ENCODE results near the gene IRF6. TPM values are rescaled to one million over a fixed set of nuclear protein-coding genes. Genes with fewer than 3 reads are reported as not detected.

The IRF6 gene
- 1.1 TPM for polyA plus RNA-seq (2012; ENCODE audit: low read depth, missing spikeins)

DNA sequence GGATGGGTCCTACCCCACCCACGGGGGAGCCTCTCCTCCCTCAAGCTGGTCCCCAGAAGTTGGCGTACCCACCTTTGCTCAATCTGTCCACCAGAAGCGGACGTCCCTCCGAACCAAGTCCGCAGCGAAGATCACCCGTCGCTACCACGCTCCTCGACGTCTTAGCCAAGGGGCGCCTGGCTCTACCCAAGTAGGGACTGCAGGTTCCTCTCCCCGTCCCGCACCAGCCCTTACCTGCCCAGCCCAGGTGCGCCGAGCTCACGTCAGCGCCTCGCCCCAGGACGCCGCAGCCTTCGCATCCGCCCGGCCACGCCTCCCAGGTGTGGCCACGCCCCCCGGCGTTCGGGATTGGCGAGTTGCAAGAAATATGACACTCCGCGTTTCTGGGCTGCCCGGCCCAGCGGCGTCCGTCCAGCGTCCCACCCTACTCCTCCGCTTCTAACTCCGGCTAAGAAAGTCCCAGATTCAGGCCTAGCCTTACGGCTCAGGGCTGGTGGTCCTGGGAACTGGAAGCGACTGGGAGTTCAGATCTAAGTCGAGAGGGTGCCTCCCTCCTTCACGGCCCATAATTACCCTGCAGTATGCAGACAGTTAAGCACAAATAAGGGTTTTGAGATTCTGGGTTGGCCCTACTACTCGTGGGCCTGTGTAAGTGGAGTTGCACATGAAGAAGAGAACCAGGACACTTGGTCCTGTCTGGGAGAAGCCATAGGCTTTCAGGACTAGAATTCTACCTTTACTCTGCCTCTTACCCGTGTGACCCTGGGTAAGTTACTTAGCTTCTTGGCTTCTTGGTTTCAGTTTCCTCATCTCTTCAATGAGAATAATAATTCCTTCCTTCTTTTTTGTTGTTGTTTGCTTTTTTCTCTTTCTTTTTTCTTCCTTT lies at the start of gene IRF6:
TSS of gene IRF6 (minus strand) at position 268 of the 886 bp plus-strand sequence. CDS start 4,729 bp downstream, outside the sequence.
- DNase-seq (ENCODE audit: insufficient read length, low spot score) (peak; percentile 72), FAIRE-seq (peak; percentile 78)
- TF ChIP-seq POLR2A (IDR thresholded peaks at IDR 0.05; ENCODE audit: low read depth, low read length): no peak
- TF ChIP-seq POU2F2 (IDR thresholded peaks at IDR 0.05; ENCODE audit: low read depth, low read length): no peak
- TF ChIP-seq POLR2AphosphoS5 (IDR thresholded peaks at IDR 0.05; ENCODE audit: low read depth, low read length): no peak
- no peak for TF ChIP-seq SPI1 (IDR thresholded peaks at IDR 0.05; ENCODE audit: low read depth, low read length)
- no peak for TF ChIP-seq PAX5 (IDR thresholded peaks at IDR 0.05; ENCODE audit: insufficient read depth, low read length, severe bottlenecking)
- TF ChIP-seq TAF1 (IDR thresholded peaks at IDR 0.05; ENCODE audit: low read depth, low read length): no peak

DNA sequence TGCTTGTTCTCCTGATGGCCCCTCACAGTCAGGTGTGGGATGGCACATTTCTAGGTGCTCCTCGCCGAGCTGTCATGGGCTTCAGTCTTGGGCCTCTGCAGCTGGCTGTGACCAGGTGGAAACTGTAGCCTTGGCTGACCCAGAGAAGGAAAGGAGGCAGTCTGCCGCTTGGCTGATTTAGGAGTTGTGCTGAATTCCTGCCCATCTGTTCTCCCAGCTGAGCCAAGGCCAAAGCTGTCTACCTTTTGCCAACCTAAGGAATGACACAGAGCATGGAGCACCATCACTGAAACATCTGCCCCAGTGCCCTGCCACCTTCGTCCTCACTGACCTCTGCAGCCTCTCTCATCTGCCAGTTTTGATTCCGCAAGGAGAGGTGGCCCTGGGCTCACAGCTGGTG lies 49.7 kb upstream of the IRF6 start:
- no peak for TF ChIP-seq TAF1 (IDR thresholded peaks at IDR 0.05; ENCODE audit: low read depth, low read length)
- TF ChIP-seq SPI1 (IDR thresholded peaks at IDR 0.05; ENCODE audit: low read depth, low read length): no peak
- TF ChIP-seq PAX5 (IDR thresholded peaks at IDR 0.05; ENCODE audit: insufficient read depth, low read length, severe bottlenecking): no peak
- no peak for TF ChIP-seq POU2F2 (IDR thresholded peaks at IDR 0.05; ENCODE audit: low read depth, low read length)
- no peak for TF ChIP-seq POLR2A (IDR thresholded peaks at IDR 0.05; ENCODE audit: low read depth, low read length)
- no peak for TF ChIP-seq POLR2AphosphoS5 (IDR thresholded peaks at IDR 0.05; ENCODE audit: low read depth, low read length)
- FAIRE-seq (no peak), DNase-seq (ENCODE audit: insufficient read length, low spot score) (no peak)

DNA sequence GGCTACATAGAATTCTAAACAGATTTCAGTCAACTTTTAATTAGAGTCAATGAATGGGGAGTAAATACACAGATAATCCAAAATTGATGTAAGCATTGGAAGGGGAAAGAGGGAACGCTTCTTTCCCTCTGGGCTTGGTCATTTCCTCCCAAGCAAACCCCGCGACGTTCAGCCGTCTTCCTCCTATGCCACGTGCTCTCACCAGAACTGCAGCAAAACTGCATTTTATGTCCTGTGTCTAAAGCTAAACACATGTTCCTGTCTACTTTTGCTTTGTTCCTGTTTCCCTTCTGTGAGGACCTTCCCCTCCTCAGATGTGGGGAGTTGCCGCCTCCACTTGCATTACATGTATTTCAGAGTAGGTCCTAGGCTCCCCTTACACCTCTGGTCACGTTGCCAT lies 49.1 kb upstream of the IRF6 start:
- TF ChIP-seq SPI1 (IDR thresholded peaks at IDR 0.05; ENCODE audit: low read depth, low read length): no peak
- TF ChIP-seq TAF1 (IDR thresholded peaks at IDR 0.05; ENCODE audit: low read depth, low read length): no peak
- no peak for TF ChIP-seq POU2F2 (IDR thresholded peaks at IDR 0.05; ENCODE audit: low read depth, low read length)
- FAIRE-seq (no peak), DNase-seq (ENCODE audit: insufficient read length, low spot score) (no peak)

DNA sequence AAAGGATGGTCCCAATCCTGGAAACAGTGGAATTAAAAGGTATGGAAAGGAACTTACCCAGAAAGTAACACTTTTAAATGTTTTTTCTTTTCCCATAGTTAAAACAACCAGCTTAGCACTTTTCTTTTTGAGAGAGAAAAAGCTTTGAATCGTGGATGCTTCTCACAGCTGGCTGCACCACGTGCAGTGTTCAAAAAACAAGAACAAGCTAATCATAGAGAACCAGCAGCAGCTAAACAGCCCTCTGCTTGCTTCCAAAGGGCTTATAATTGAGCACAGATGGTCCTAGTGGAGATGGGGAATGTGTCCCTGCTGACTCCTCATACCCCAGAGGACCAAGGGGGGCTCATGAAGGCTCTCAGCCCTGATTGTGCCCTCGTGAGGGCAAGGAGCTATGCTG lies 48.3 kb upstream of the IRF6 start:
- DNase-seq (ENCODE audit: insufficient read length, low spot score): no peak
- FAIRE-seq: no peak
- TF ChIP-seq POLR2A (IDR thresholded peaks at IDR 0.05; ENCODE audit: low read depth, low read length) (no peak), POLR2AphosphoS5 (IDR thresholded peaks at IDR 0.05; ENCODE audit: low read depth, low read length) (no peak), TAF1 (IDR thresholded peaks at IDR 0.05; ENCODE audit: low read depth, low read length) (no peak), PAX5 (IDR thresholded peaks at IDR 0.05; ENCODE audit: insufficient read depth, low read length, severe bottlenecking) (no peak), POU2F2 (IDR thresholded peaks at IDR 0.05; ENCODE audit: low read depth, low read length) (no peak), SPI1 (IDR thresholded peaks at IDR 0.05; ENCODE audit: low read depth, low read length) (no peak)

DNA sequence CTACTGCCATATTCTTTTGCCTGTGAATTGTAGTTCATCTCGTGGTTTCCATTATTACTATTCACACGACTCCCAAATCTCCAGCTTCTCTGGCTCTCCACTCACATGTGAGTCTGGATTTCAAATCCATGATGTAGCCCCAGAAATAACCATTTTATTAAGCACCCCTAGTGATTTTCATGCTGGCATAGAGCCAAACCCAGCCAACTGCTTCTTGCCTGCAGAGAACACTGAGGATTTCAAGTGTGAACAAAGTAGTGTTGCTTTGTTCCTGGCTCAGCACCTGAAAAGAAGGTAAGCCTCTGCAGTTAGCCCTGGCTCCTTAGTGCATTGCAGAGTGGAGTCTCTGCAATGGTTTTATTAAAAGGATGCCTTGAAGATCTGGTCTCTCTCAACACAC lies 47.7 kb upstream of the IRF6 start:
- TF ChIP-seq POLR2A (IDR thresholded peaks at IDR 0.05; ENCODE audit: low read depth, low read length): no peak
- no peak for TF ChIP-seq TAF1 (IDR thresholded peaks at IDR 0.05; ENCODE audit: low read depth, low read length)
- no peak for TF ChIP-seq PAX5 (IDR thresholded peaks at IDR 0.05; ENCODE audit: insufficient read depth, low read length, severe bottlenecking)
- no peak for TF ChIP-seq POLR2AphosphoS5 (IDR thresholded peaks at IDR 0.05; ENCODE audit: low read depth, low read length)
- no peak for TF ChIP-seq POU2F2 (IDR thresholded peaks at IDR 0.05; ENCODE audit: low read depth, low read length)
- TF ChIP-seq SPI1 (IDR thresholded peaks at IDR 0.05; ENCODE audit: low read depth, low read length): no peak
- FAIRE-seq: no peak
- no peak for DNase-seq (ENCODE audit: insufficient read length, low spot score)

DNA sequence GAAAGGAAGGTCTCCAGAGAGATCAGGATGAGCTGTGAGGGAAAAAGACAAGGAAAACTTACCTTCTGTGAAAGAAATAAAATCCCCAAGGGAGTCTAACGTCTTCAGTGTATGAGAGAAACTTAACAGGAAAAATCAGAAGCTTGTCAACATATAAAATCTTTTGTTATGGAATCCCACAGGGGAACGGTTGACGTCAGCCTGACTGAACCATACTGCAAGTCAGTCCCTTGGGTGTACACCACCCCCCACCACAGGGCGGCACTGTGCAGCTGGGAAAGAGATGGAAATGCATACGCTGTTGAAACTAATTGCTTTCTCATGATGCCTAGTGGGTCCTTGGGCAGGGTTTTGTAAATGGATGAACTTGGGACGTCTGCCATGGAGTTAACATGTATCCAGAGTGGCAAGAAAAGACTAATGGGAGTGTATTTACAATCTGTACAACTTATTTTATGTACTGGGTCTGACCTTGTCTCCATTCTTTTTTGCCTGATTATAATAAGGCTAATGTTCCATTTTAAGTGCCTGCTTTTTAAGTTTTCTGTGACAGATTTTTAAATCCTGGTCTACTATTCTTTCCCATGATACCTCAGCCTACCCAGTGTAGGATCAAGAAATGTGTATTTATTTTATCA lies 44.5 kb upstream of the IRF6 start:
- FAIRE-seq: peak; percentile 71
- DNase-seq (ENCODE audit: insufficient read length, low spot score): no peak

DNA sequence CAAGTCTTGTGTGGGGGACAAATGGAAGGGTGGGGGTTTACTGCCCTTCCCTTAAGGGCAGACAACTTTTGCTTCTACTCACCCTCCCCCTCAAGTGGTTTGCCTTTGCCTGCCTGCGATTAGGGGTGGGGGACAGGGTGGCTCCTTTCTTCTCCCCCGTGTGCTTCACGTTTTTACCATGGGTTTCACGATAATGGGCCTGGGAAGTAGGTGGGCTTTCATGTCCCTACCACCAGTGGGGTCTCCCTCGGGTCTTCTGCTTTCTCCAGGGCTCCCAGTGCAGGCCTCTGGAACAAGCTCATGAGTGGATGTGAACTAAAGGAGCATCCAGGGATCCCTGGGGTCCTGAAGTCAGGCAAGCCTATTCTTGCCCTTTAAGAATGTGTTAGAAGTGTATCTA lies 43.4 kb upstream of the IRF6 start:
- no peak for FAIRE-seq
- TF ChIP-seq PAX5 (IDR thresholded peaks at IDR 0.05; ENCODE audit: insufficient read depth, low read length, severe bottlenecking) (no peak), TAF1 (IDR thresholded peaks at IDR 0.05; ENCODE audit: low read depth, low read length) (no peak), POLR2AphosphoS5 (IDR thresholded peaks at IDR 0.05; ENCODE audit: low read depth, low read length) (no peak), SPI1 (IDR thresholded peaks at IDR 0.05; ENCODE audit: low read depth, low read length) (no peak), POLR2A (IDR thresholded peaks at IDR 0.05; ENCODE audit: low read depth, low read length) (no peak), POU2F2 (IDR thresholded peaks at IDR 0.05; ENCODE audit: low read depth, low read length) (no peak)
- no peak for DNase-seq (ENCODE audit: insufficient read length, low spot score)

More for the DNA sequence above, 44.5 kb upstream of the IRF6 start:
- no peak for TF ChIP-seq POLR2AphosphoS5 (IDR thresholded peaks at IDR 0.05; ENCODE audit: low read depth, low read length)
- TF ChIP-seq POLR2A (IDR thresholded peaks at IDR 0.05; ENCODE audit: low read depth, low read length): no peak
- no peak for TF ChIP-seq TAF1 (IDR thresholded peaks at IDR 0.05; ENCODE audit: low read depth, low read length)
- peak; percentile 50; the same call in 1 of the 2 replicates for TF ChIP-seq POU2F2 (IDR thresholded peaks at IDR 0.05; ENCODE audit: low read depth, low read length)

DNA sequence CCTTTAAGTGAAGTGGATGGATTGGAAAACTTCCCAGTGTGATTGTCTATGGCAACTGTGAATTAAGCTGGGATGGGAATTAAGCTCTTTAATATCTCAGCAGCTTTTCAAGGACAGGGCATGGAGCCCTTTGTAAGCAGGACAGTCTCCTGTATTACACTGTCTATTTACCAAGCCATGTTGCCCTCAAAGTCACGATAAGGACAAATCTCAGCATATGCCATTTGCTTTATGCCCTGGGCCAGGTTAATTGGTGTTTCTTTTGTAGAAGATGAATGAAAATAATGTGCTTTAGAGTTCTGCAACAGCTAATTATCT lies 39.4 kb upstream of the IRF6 start:
- DNase-seq (ENCODE audit: insufficient read length, low spot score) (no peak), FAIRE-seq (no peak)
- no peak for TF ChIP-seq TAF1 (IDR thresholded peaks at IDR 0.05; ENCODE audit: low read depth, low read length)
- no peak for TF ChIP-seq POLR2A (IDR thresholded peaks at IDR 0.05; ENCODE audit: low read depth, low read length)
- no peak for TF ChIP-seq PAX5 (IDR thresholded peaks at IDR 0.05; ENCODE audit: insufficient read depth, low read length, severe bottlenecking)
- no peak for TF ChIP-seq SPI1 (IDR thresholded peaks at IDR 0.05; ENCODE audit: low read depth, low read length)
- TF ChIP-seq POU2F2 (IDR thresholded peaks at IDR 0.05; ENCODE audit: low read depth, low read length): no peak
- no peak for TF ChIP-seq POLR2AphosphoS5 (IDR thresholded peaks at IDR 0.05; ENCODE audit: low read depth, low read length)

DNA sequence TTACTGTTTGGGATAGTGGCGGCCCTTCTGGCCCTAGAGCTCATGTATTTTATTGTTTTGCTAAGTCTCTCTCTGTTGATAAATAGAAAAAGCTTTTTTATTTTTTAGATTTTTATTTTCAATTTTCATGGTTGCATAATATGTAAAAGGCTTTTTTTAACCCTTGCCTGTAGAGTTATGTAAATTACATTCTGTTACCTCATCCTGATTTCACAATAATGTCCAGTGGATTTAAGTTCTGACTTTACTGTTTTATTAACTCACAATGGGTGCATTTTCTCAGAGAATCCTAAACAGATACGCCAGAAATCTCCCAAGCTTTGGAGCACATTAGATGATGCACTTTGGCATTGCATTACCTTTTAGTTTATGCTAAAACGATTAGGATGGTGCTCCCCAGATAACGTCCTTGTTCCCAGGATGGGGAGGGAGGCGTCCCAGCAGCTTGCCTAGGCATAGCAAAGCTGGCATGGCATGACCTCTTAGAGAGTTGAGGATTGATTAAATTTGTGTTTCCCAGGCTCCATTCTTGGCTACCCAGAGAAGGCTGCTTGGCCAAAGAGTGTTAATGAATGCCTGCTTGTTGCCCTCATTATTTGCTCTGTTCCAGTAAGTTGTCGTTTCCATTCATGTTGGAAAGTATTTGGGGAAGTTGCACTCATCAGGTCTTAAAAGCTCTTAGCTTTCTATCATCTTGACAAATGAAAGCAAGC lies 38.9 kb upstream of the IRF6 start:
- no peak for FAIRE-seq
- TF ChIP-seq POU2F2 (IDR thresholded peaks at IDR 0.05; ENCODE audit: low read depth, low read length) (no peak), PAX5 (IDR thresholded peaks at IDR 0.05; ENCODE audit: insufficient read depth, low read length, severe bottlenecking) (no peak), SPI1 (IDR thresholded peaks at IDR 0.05; ENCODE audit: low read depth, low read length) (no peak), TAF1 (IDR thresholded peaks at IDR 0.05; ENCODE audit: low read depth, low read length) (no peak), POLR2A (IDR thresholded peaks at IDR 0.05; ENCODE audit: low read depth, low read length) (no peak), POLR2AphosphoS5 (IDR thresholded peaks at IDR 0.05; ENCODE audit: low read depth, low read length) (no peak)
- DNase-seq (ENCODE audit: insufficient read length, low spot score): no peak
